Middle frontal gyrus (tissue), 1 donor: ENCODE results near the gene KCNQ1.
A peak's percentile ranks its signal among the peaks of the same experiment; 100 is the strongest.

Experiments used
- DNase-seq: peaks from one replicate; pipeline ENCODE4 v3.0.0-alpha.2; 2015; ENCODE audit warnings: low spot score; ENCODE audit errors: extremely low spot score

KCNQ1 gene

GRCh38 chr11:2869134-2869526 is 424.3 kb downstream of the KCNQ1 start:
- peak; percentile 75 for DNase-seq

DNA sequence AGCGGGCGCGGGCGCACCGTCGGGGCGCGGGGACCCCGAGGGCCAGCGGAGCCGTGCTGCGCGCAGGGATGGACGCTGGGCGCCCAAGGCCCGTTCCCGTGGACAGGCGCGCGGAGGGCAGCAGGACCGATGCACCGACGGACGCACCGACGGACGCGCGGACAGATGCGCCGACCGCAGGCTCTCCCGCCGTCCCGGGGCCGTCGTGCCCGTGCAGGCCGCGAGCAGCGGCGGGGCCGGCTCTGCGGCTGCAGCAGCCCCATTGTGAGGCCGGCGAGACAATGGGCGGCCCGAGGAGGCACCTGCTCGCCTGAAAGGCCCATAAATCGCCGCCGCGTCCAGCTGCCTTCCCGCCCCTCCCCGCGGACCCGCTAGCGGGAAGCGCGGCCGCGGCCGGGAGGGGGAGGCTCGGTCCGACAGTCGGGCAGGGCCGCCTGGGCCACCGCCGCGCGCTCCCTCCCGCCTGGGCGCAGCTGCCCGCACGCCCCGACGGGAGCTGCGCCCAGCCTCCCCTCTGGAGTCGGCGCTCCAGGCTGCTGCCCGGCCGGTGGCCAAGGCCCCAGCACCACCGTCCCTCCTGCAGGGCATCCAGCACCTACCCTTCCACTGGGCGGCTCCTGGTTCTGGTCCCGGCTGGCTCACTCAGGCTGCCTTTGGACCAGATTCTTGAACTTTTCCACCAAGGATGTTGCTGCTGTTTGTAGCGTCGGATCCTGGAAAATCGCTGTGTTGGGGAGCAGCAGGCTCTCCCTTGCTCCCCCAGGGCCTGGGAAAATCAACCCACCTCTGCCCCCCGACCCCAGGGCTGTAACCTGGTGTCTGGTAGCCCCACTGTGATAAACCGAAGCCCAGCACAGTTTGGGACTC is 425.0 kb downstream of the KCNQ1 start:
- no peak for DNase-seq

GRCh38 chr11:2870460-2870859 is 425.7 kb downstream of the KCNQ1 start:
- no peak for DNase-seq

DNA sequence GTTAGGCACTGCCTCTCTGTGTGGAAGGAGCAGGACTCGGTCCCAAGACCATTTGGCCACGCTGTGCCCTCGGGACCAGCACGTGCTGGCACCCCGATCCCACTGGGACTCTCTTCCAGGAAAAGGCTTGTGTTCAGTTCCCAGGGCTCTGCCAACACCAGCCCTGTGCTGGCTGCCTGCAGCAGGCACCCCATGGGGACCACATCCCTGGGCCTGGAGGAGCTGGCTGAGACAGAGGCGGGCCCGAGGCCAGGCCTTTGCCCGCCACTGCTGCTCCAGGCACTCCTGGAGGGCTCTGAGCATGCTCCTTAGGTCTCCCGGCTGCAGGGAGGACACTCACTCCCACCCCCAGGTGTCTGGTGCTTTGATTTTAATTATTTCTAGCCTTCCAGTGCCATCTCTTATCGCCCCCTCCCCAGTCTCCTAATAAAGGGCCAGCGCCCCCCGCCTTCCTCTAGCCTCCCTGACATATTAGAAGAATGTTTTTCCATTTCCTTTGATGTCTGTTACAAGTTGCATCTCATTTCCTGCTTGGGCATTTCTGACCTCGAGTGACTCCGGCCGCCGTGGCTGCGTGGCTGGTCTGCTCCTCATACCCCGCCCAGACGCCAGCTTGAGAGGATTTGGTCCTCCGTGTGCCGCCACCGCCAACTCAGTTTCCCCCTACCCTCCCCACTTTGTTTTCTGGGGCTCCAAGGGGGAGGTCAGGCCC is 426.3 kb downstream of the KCNQ1 start:
- DNase-seq = no peak

- no peak for DNase-seq
These were observed 430.2 kb downstream of the KCNQ1 start for GRCh38 chr11:2874963-2875362.

- DNase-seq = no peak
These were observed 432.7 kb downstream of the KCNQ1 start for GRCh38 chr11:2877474-2877873.

DNA sequence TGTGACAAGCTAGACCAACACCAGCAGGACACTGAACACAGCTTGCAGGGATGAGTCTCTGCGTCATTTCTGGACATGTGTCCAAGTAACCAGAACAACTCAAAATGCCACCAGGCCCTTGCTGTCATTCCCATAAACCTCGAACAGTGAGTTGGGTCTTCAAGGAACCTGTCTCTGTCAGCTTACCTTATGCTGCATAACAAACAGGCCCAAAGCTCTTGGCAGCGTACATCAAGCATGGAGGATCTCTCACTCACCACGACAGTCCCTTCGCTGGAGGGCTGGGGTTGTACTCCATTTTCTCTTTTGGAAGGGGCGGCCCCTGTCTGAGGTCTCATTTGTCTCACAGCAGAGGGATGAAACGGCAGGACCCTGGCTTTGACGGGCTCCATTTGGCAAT is 434.0 kb downstream of the KCNQ1 start:
- DNase-seq = no peak

DNA sequence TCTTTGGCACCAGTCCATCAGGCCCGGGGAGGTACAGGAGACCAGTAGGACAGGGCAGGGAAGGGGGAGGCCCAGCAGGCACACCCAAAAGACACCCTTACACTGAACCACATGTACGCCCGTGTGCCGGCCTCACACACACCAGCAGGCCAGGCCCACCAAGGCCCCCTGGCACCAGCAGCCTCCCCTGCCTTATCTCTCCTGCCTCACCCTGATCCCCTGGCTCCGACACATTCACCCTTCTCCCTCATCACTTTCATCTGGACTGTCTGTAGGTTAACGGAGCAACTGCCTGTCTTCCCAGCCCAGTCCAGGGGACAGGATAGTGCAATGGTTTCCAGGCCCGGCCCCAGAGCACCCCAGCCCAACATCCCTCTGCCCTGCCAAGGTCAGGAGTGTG is 435.8 kb downstream of the KCNQ1 start:
- DNase-seq = no peak

DNA sequence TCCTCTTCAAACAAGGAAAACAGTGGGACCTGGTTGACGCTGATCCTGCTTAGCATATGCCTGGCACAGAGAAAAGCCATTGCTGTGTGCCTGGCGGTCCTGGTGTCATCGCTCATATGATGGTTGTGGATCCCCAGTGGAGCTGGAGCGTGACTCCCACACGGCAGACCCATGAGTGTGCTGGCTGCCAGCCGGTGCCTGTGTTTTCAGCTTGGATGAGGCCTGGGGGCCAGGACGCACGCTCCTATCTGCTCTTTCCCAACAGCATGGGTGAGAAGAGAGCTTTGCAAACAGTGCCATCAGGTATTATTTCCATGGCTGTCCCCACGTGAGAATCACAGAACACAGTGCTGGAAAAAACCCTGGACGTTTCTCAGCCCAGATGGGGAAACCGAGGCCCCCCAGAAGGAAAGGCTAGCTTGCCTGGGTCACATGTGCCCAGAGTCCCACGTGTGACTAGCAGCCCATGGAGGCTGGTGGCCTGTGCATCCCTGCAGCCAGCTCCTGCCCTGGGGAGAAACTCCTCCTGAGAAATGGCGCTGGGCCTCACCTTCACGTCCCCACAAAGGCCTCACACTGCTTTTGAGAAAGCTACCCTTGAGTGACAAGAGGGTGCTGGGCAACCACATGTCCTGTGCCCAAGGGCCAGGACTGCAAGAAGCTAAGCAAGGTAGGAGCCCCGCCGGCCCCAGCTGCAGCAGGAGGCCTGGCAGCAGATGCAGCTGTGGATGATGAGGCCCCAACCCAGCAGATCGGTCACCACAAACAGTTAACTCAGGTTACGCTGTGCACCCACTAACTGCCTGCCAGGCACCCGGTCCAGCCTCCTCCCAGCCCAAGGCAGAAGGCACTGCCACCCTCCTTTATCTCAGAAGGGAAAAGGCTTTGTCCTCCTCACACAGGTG is 436.5 kb downstream of the KCNQ1 start:
- DNase-seq = no peak

- DNase-seq = no peak
These were observed 437.2 kb downstream of the KCNQ1 start for GRCh38 chr11:2881981-2882375.

- no peak for DNase-seq
These were observed 437.7 kb downstream of the KCNQ1 start for GRCh38 chr11:2882396-2883110.

- no peak for DNase-seq
These were observed 438.8 kb downstream of the KCNQ1 start for GRCh38 chr11:2883640-2883978.

- DNase-seq = no peak
These were observed 439.4 kb downstream of the KCNQ1 start for GRCh38 chr11:2883979-2884815.

DNA sequence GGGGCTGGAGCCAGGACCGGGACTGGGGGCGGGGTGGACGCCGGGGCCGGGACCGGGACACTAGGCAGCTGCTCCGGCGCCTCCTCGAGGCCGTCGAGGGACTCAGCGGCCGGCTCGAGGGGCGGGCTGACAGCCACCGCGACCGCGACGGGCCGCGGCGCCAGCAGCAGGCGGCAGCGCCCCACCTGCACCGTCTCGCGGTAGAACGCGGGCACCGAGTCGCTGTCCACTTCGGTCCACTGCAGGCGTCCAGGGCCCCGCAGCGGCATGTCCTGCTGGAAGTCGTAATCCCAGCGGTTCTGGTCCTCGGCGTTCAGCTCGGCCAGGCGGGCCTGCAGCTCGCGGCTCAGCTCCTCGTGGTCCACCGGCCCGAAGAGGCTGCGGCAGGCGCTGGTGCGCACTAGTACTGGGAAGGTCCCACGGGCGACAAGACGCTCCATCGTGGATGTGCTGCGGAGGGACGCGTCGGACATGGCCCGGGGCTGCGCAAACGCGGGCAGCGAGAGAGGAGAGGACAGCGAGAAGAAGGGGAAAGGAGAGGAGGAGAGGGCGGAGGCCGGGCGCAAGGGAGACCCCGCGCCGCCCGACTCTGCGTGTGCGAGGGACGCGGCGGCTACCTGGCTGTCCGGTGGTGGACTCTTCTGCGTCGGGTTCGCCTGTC is 440.3 kb downstream of the KCNQ1 start:
- no peak for DNase-seq

DNA sequence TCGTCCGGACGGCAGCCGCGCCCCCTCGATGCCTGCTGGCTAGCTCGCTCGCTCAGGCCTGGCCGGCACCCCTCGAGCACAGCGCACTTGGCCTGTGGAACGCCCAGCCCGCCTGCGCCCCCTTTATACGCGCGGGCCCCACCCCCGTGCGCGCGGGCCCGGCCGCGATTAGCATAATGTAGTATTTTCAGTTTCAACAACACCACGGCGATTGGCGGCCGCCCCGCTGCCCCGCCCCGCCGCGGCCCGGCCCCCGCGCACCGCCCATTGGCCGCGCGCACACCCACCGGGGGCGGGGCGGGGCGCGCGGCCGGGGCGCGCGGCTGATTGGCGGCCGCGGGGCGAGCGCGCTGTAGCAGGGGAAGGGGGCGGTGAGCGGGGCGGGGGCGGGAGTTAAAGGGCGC is 440.9 kb downstream of the KCNQ1 start, which contains the start of gene CDKN1C:
TSS of gene CDKN1C (minus strand) at position 98 of the 404 bp plus-strand sequence. CDS start 319 bp downstream, outside the sequence.
- DNase-seq = peak; percentile 59

GRCh38 chr11:2886191-2886894 is 441.5 kb downstream of the KCNQ1 start:
- no peak for DNase-seq

DNA sequence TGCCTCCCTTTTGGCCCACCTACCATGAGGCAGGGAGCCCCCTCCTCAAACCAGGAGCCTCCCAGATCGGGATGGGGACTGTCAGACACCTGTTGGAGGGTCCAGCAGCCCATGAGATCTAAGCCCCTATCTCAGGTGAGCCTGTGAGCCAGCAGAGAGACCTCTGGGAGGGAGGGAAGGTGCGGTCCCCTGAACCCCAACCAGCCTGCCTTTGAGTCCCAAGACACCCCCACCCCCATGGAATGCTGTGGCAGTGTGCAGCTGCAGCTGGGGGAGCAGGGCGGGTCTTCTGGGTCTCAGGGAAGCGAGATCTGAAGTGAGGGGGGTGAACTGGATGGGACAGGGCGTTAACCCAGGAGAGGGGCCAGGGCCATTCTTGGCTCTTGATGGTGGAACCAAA is 442.1 kb downstream of the KCNQ1 start:
- no peak for DNase-seq

DNA sequence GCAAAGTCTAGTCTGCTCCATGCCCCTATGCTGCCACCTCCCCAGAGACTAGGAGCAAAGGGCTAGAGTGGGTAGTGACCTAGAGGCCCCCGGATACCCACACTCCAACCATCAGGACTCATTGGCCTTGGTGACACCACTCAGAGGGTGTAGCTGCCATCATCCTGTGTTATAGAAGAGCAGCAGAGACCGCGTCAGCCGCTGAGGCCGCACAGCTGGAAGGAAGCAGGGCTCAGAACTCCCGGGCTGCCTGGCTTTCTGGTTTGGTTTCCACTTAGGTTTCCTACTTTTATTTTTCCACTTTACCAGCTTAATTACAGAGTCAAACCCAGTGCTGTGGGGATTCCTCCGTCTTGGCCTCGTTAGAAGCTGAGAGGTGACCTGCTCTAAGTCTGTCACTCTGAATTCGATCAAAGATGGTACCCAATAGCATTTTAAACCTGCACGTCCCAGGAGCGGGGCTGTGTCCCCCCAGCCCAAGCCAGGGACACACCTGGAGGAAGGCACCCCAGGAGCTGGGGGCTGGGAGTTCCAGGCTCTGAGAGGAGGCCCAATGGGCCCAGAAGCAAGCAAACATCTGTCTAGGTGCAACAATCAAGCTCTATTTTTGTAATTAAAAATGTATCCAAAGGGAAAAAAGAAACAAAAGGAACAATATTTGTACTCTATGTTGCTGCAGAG is 442.8 kb downstream of the KCNQ1 start:
- no peak for DNase-seq
